ENCODE data around the gene TMEM223. TPM values are rescaled to one million over a fixed set of nuclear protein-coding genes. Genes with fewer than 3 reads are reported as not detected.
A peak's percentile ranks its signal among the peaks of the same experiment; 100 is the strongest.
"Not testable (repeated sequence)": the region's sequence is repeated elsewhere in the genome, so short reads cannot be mapped to it uniquely, and the experiment has no call there.

The TMEM223 gene
- total RNA-seq, 4 donors from 2014 or later, result 15.9 to 30.2 (median 23.4) TPM

DNA sequence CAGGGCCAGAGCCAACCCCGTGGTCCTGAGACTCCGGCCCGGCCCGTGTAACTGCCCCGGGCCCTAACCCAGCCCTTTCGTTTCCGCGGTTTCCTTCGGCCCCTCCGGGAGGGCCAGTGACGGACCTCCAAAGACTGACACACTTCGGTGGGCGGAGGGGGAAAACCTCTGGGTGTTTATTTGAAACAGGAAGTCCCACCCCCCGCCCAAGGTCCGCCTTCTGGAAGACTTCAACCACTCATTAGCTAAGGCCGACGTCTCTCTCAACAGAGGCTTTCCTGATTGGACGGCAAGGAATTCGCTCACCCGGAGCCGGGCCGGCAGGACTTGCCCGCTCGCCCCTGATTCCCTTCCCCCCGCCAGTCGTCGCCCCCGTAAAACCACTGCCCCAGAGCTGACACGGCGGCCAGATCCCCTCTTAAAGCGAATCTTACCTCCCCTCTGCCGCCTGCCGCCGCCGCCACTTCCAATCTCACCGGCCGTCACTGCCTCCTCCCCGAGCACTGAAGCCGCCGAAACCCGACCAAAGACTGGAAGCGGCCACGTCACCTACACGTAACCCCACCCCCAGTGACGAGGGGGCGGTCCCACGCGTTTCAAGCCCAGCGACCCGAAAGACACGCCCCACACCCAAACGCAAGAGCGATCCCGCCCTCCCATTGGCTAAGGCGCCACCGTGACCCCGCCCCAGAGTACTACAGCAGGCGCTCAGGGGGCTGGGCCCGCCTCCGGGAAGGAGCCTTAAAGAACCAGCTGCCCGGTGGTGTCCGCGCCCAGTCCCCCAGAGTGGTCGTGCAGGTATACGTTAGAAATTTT lies 39.9 kb upstream of the TMEM223 start, which contains the start of gene STX5:
Gene STX5 (minus strand): TSS at position 532 of the 816 bp plus-strand sequence. CDS start 808 bp downstream, outside the sequence.
- Histone ChIP-seq H3K36me3 (peaks cover 38% of the 10 kb centered on the region), H3K27ac (peak within 1 kb of the TSS; percentile 91), H3K4me1 (peaks cover 40% of the 10 kb centered on the region), H3K27me3 (no peaks in the 10 kb centered on the region), H3K9me3 (no peaks in the 10 kb centered on the region), H3K4me3 (peak within 1 kb of the TSS; percentile 88)
- DNase-seq (ENCODE audit: low spot score in 2 of 2), result peak; percentile 100
- TF ChIP-seq EP300 (IDR thresholded peaks at IDR 0.05), result no peak
- peak in 2 of 3 donors; percentile 27 to 29 for TF ChIP-seq POLR2AphosphoS5 (IDR thresholded peaks at IDR 0.05)
- TF ChIP-seq POLR2A (IDR thresholded peaks at IDR 0.05), result peak; percentile 73 to 88
- no peak for TF ChIP-seq CTCF (IDR thresholded peaks at IDR 0.05)
- under 1% methylated on average over 44 of the region's 65 CpGs for WGBS

DNA sequence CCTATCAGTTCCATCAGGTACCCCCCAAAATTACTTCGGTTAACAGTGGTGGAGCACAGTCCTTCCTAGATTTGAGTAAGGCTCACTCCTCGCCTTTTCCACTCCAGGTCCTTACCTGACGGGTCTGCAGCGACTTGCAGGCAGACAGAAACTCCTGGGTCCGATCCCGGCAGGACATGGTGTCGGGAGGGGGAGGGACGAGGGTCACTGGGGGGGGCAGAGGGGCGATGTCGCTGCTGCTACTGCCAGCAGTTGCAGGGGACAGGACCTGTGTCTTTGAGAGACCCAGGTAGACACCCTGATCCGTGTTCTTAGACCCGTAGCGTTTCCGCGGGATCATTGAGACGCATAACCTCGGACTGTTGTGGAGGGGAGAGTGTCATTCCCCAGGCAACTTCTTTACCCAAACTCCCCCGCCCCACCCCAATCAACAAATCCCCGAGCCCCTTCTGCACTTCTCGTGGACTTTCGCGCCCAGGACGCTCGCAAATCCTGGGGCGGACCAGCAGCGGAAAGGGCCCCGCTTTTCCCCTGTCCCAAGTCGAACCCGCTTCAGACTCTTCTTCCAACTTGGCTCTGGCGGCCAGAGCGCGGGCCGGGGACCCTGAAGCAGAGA lies 39.2 kb upstream of the TMEM223 start:
- TF ChIP-seq CTCF (IDR thresholded peaks at IDR 0.05), result no peak
- TF ChIP-seq POLR2AphosphoS5 (IDR thresholded peaks at IDR 0.05), result no peak
- no peak for TF ChIP-seq EP300 (IDR thresholded peaks at IDR 0.05)
- TF ChIP-seq POLR2A (IDR thresholded peaks at IDR 0.05), result no peak
- H3K4me1 ChIP-seq, result peaks cover 37% of the 10 kb centered on the region

DNA sequence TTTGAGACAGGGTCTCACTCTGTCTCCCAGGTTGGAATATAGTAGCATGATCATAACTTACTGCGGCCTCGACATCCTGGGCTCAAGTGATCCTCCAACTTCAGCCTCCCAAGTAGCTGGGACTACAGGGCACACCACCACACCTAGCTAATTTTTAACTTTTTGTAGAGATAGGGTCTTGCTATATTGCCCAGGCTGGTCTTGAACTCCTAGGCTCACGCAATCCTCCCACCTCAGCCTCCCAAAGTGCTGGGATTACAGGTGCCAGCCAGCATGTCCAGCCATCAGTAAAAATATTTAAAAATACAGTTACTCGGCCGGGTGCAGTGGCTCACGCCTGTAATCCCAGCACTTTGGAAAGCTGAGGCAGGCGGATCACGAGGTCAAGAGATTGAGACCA lies 36.3 kb upstream of the TMEM223 start:
- H3K4me3 ChIP-seq; H3K27ac ChIP-seq; H3K9me3 ChIP-seq; DNase-seq (ENCODE audit: low spot score in 2 of 2); H3K27me3 ChIP-seq: not testable (repeated sequence)
- Histone ChIP-seq H3K36me3 (peaks cover 51% of the 10 kb centered on the region), H3K4me1 (peaks cover 28% of the 10 kb centered on the region)
- WGBS, result 92% methylated on average over 8 of the region's 8 CpGs

More for the DNA sequence above, 39.2 kb upstream of the TMEM223 start:
- Histone ChIP-seq H3K27me3 (no peaks in the 10 kb centered on the region), H3K4me3 (peak overlapping the region; percentile 88), H3K36me3 (peaks cover 42% of the 10 kb centered on the region), H3K27ac (peak overlapping the region; percentile 91), H3K9me3 (no peaks in the 10 kb centered on the region)
- peak in 1 of 2 donors; percentile 75 for DNase-seq (ENCODE audit: low spot score in 2 of 2)
- 3% methylated on average over 18 of the region's 33 CpGs for WGBS

- 87% methylated on average over 3 of the region's 3 CpGs for WGBS
- DNase-seq (ENCODE audit: low spot score in 2 of 2), result no peak
- H3K27ac ChIP-seq, result no peak overlapping the region
- no peaks in the 10 kb centered on the region for H3K4me1 ChIP-seq
- H3K27me3 ChIP-seq, result no peaks in the 10 kb centered on the region
- H3K36me3 ChIP-seq, result peaks cover 92% of the 10 kb centered on the region
- TF ChIP-seq CTCF (IDR thresholded peaks at IDR 0.05) (no peak), POLR2A (IDR thresholded peaks at IDR 0.05) (no peak), POLR2AphosphoS5 (IDR thresholded peaks at IDR 0.05) (no peak), EP300 (IDR thresholded peaks at IDR 0.05) (no peak)
- H3K9me3 ChIP-seq, result no peaks in the 10 kb centered on the region
- no peak overlapping the region for H3K4me3 ChIP-seq
These were observed 31.9 kb upstream of the TMEM223 start for GRCh38 chr11:62823677-62824076.

DNA sequence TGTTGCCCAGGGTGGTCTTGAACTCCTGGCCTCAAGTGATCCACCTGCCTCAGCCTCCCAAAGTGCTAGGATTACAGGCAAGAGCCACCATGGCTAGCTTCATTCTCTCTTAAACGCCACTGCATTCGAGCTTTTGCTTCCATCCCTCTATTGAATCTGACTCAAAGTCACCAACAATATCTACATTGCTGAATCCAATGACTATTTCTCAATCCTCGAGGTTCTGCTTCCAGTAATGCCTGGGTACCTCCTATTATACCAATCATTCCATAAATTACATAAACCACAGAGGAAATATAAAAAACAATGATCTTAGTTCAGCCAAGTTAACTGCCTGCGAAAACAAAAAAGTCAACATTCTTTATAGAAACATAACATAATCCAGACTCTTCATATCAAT lies 25.3 kb upstream of the TMEM223 start:
- H3K36me3 ChIP-seq, result peaks cover 48% of the 10 kb centered on the region
- H3K4me1 ChIP-seq, result no peaks in the 10 kb centered on the region
- DNase-seq (ENCODE audit: low spot score in 2 of 2), result no peak
- H3K9me3 ChIP-seq, result no peaks in the 10 kb centered on the region
- H3K27me3 ChIP-seq, result no peaks in the 10 kb centered on the region
- H3K27ac ChIP-seq, result no peak overlapping the region
- 93% methylated on average over 4 of the region's 4 CpGs for WGBS
- TF ChIP-seq EP300 (IDR thresholded peaks at IDR 0.05) (no peak), POLR2A (IDR thresholded peaks at IDR 0.05) (no peak), CTCF (IDR thresholded peaks at IDR 0.05) (no peak), POLR2AphosphoS5 (IDR thresholded peaks at IDR 0.05) (no peak)
- no peak overlapping the region for H3K4me3 ChIP-seq
